K562 (cell line): Measurements from ENCODE around the gene NAA10. TPM values are rescaled to one million over a fixed set of nuclear protein-coding genes. Genes with fewer than 3 reads are reported as not detected.

Experiments
- BRD9 ChIP-seq: fragments of 450-650 bp; IDR thresholded peaks from 2 replicates; pipeline ENCODE4 v1.6.1; 2018; ENCODE audit warnings: low read depth; ENCODE audit not compliant: partially characterized antibody
- CHAMP1 ChIP-seq: fragments of 450-650 bp; IDR thresholded peaks from 2 replicates; pipeline ENCODE4 v1.6.1; 2016; ENCODE audit warnings: mild to moderate bottlenecking
- MTA3 ChIP-seq: fragments of 450-650 bp; formaldehyde crosslinking; IDR thresholded peaks from 2 replicates; pipeline ENCODE4 v1.6.1; 2017; ENCODE audit warnings: mild to moderate bottlenecking, borderline replicate concordance
- NCOR1 ChIP-seq: fragments of 450-650 bp; IDR thresholded peaks from 2 replicates; pipeline ENCODE4 v1.6.1; 2016; ENCODE audit warnings: mild to moderate bottlenecking, moderate library complexity
- NR0B1 ChIP-seq: fragments of 450-650 bp; IDR thresholded peaks from one replicate; pipeline ENCODE4 v1.6.1; 2018; ENCODE audit warnings: mild to moderate bottlenecking, moderate library complexity; ENCODE audit not compliant: partially characterized antibody
- NR1H2 ChIP-seq: sonication (generic); formaldehyde crosslinking; IDR thresholded peaks from 2 replicates; pipeline ENCODE4 v1.4.0; 2020; ENCODE audit warnings: mild to moderate bottlenecking, missing genetic modification reagents
- PHF8 ChIP-seq: fragments of 200-600 bp; sonication (generic); IDR thresholded peaks from 2 replicates; pipeline ENCODE4 v1.6.1; 2012; ENCODE audit warnings: mixed run types, mild to moderate bottlenecking, inconsistent platforms, low read length, moderate library complexity, borderline replicate concordance
- RBBP5 ChIP-seq: fragments of 200-600 bp; sonication (generic); IDR thresholded peaks from 2 replicates; pipeline ENCODE4 v1.6.1; 2012; ENCODE audit warnings: borderline replicate concordance, mild to moderate bottlenecking, low read length, control low read depth, inconsistent platforms; ENCODE audit not compliant: insufficient read depth, poor library complexity, severe bottlenecking
- RBM34 ChIP-seq: fragments of 200-400 bp; formaldehyde crosslinking; IDR thresholded peaks from 2 replicates; pipeline ENCODE4 v1.6.1; 2018; ENCODE audit warnings: low read length, borderline replicate concordance; ENCODE audit not compliant: insufficient read depth
- SP1 ChIP-seq: sonication (generic); formaldehyde crosslinking; IDR thresholded peaks from 2 replicates; pipeline ENCODE4 v1.8.1; 2022; ENCODE audit warnings: mild to moderate bottlenecking, missing genetic modification reagents
- SPI1 ChIP-seq: IDR thresholded peaks from 2 replicates; pipeline ENCODE4 v1.6.1; 2011; ENCODE audit warnings: low read depth, low read length, control low read depth, borderline replicate concordance
- TSC22D4 ChIP-seq: fragments of 450-650 bp; IDR thresholded peaks from 2 replicates; pipeline ENCODE4 v1.6.1; 2016; ENCODE audit warnings: missing genetic modification characterization, missing biosample characterization, control low read depth
- ZBTB17 ChIP-seq: fragments of 450-650 bp; formaldehyde crosslinking; IDR thresholded peaks from 2 replicates; pipeline ENCODE4 v1.4.0; 2020; ENCODE audit warnings: mild to moderate bottlenecking
- ZNF274 ChIP-seq: IDR thresholded peaks from 2 replicates; pipeline ENCODE4 v1.6.1; 2011; ENCODE audit warnings: low read depth, mild to moderate bottlenecking, low read length, moderate library complexity, borderline replicate concordance
- ZNF584 ChIP-seq: fragments of 200-800 bp; sonication (Bioruptor generic); IDR thresholded peaks from 2 replicates; pipeline ENCODE4 v1.6.1; 2016; ENCODE audit warnings: low read depth, mild to moderate bottlenecking, missing genetic modification characterization, missing compliant biosample characterization
- polyA plus RNA-seq, 8 experiments: library from polyadenylated mRNA; depleted of rRNA in 4 of 8; stranded (reverse) in 5 of 8; unstranded in 3 of 8; fragments of >200 nt; fragmentation: Nextera tagmentation in 2 of 8; fragmentation: Illumina TruSeq in 1 of 8; extraction: Ambion mirVana in 2 of 8; extraction: Trizol in 1 of 8; gene quantifications; 2 replicates each; pipeline versions ENCODE4 v1.2.1 to v1.2.3, GENCODE V29; 2011 to 2014; ENCODE audit warnings: inconsistent platforms in 1 of 8, missing spikeins in 1 of 8
- total RNA-seq, 7 experiments: library from RNA; depleted of rRNA in 6 of 7; stranded (reverse); fragments of >200 nt in 6 of 7; fragmentation: Illumina TruSeq in 2 of 7; extraction: Trizol in 2 of 7; gene quantifications; 2 replicates each; pipeline versions ENCODE4 v1.2.1 to v1.2.3, GENCODE V29; 2011 to 2021; ENCODE audit warnings: low replicate concordance in 1 of 7
- TF ChIP-seq, protein P1 (sequence below): IDR thresholded peaks from 2 replicates; pipeline ENCODE4 v1.6.1; 2014; ENCODE audit warnings: antibody characterized with exemption
- TF ChIP-seq, protein P2 (sequence below): IDR thresholded peaks from 3 replicates; pipeline ENCODE4 v1.6.1; 2011; ENCODE audit warnings: borderline replicate concordance, mild to moderate bottlenecking; ENCODE audit not compliant: insufficient read length, insufficient read depth

NAA10 gene
- total and polyA plus RNA-seq, 9 of the 15 experiments (the other 6 are each of a cell fraction or from before 2014, with no cell fraction given): 11.1 to 250 (median 134) TPM

GRCh38 chrX:153927922-153928760 is 6.7 kb downstream of the NAA10 start (continued):
- TF ChIP-seq RBBP5 (no peak), PHF8 (peak; percentile 64; the same call in 1 of the 2 replicates), MTA3 (peak; percentile 55), RBM34 (no peak), SPI1 (no peak), SP1 (CRISPR knock-in tag) (peak; percentile 82), CHAMP1 (no peak), BRD9 (no peak), TSC22D4 (no peak), ZBTB17 (CRISPR knock-in tag) (peak; percentile 71; the same call in 1 of the 2 replicates), ZNF274 (no peak), NR0B1 (no peak), NCOR1 (no peak), NR1H2 (no peak), ZNF584 (no peak)
- TF ChIP-seq, protein P1, sequence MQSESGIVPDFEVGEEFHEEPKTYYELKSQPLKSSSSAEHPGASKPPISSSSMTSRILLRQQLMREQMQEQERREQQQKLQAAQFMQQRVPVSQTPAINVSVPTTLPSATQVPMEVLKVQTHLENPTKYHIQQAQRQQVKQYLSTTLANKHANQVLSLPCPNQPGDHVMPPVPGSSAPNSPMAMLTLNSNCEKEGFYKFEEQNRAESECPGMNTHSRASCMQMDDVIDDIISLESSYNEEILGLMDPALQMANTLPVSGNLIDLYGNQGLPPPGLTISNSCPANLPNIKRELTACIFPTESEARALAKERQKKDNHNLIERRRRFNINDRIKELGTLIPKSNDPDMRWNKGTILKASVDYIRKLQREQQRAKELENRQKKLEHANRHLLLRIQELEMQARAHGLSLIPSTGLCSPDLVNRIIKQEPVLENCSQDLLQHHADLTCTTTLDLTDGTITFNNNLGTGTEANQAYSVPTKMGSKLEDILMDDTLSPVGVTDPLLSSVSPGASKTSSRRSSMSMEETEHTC: peak; percentile 32; the same call in 1 of the 2 replicates
- TF ChIP-seq, protein P2, sequence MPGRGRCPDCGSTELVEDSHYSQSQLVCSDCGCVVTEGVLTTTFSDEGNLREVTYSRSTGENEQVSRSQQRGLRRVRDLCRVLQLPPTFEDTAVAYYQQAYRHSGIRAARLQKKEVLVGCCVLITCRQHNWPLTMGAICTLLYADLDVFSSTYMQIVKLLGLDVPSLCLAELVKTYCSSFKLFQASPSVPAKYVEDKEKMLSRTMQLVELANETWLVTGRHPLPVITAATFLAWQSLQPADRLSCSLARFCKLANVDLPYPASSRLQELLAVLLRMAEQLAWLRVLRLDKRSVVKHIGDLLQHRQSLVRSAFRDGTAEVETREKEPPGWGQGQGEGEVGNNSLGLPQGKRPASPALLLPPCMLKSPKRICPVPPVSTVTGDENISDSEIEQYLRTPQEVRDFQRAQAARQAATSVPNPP: no peak
